Superior temporal gyrus (tissue), 1 donor: ENCODE measurements around the gene DPYD.

Experiments
- DNase-seq: peaks from one replicate; pipeline ENCODE4 v3.0.0-alpha.2; 2016; ENCODE audit errors: extremely low spot score

Gene DPYD

GRCh38 chr1:97693601-97694000 lies 227.2 kb downstream of the DPYD start:
- no peak for DNase-seq

- DNase-seq, result no peak
Observed at GRCh38 chr1:97691325-97691724, 229.5 kb downstream of the DPYD start.

GRCh38 chr1:97685360-97685759 lies 235.5 kb downstream of the DPYD start:
- no peak for DNase-seq

DNA sequence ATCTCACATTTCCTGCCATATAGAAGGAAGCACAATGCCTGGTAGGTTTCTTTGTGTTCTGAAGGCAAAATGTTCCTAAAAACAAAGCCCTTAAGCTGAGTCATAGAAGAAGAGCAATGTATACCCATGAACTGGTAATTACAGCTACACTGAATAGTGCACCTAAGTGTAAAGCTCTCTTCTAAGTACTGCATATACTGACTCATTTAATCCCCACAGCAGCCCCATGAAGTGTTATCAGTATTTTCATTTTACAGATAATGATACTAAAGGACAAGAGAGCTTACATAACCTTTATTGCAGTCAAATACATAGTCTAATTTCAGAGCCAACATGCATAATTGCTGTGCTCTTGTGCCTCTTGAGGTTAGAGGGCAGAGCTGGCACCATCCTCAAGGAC lies 239.9 kb downstream of the DPYD start:
- no peak for DNase-seq

- no peak for DNase-seq
Observed at GRCh38 chr1:97680470-97680869, 240.4 kb downstream of the DPYD start.

DNA sequence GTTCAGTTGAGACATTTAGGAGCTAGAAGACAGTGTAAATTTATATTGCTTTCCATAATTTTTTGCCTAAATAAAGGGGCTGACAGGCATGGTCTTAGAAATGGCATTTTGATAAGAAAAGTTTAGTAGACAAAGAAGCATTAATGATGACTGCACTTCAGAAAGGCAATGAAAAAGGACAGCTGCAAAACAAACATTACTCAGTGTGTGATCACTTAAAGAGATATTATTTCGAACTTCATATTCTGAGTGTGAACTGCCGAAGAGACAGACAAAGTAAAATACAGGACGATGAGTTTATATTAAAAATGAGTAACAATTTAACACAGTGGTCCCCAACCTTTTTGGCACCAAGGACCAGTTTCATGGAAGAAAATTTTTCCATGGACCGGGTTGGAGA lies 243.1 kb downstream of the DPYD start:
- DNase-seq, result no peak

GRCh38 chr1:97674517-97674916 lies 246.3 kb downstream of the DPYD start:
- no peak for DNase-seq

- DNase-seq, result peak; percentile 46
Observed at GRCh38 chr1:97668945-97669344, 251.9 kb downstream of the DPYD start.

GRCh38 chr1:97660431-97661105 lies 260.3 kb downstream of the DPYD start:
- DNase-seq, result no peak

DNA sequence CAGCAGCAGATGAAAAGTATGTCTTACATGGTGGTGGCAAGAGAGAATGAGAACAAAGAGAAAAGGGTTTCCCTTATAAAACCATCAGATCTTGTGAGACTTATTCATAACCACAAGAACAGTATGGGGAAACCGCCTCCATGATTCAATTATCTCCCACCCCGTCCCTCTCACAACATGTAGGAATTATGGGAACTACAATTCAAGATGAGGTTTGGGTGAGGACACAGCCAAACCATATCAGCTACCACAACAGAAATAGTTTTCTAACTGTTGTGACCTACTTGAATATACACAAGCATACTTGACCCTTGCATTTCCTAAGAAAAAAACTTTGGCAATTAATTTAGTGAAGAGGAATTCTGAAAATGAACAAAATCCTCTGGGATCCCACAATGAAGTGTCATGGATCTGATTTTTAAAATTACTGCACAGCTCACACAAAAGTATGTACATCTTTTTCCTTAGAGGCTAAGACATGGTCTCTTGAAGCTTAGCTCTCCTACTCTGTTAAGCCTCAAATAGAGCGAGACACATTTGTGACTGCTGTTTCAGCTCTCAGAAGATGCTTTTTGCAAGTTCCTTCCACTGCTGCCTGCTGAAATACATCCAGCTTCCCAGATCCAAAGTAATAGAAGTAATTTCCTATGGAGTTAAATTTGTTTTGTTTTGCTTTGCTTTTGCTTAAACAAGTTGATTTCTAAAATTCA lies 265.8 kb downstream of the DPYD start:
- no peak for DNase-seq

GRCh38 chr1:97651250-97651649 lies 269.6 kb downstream of the DPYD start:
- peak; percentile 39 for DNase-seq

- no peak for DNase-seq
Observed at GRCh38 chr1:97649591-97649990, 271.2 kb downstream of the DPYD start.

DNA sequence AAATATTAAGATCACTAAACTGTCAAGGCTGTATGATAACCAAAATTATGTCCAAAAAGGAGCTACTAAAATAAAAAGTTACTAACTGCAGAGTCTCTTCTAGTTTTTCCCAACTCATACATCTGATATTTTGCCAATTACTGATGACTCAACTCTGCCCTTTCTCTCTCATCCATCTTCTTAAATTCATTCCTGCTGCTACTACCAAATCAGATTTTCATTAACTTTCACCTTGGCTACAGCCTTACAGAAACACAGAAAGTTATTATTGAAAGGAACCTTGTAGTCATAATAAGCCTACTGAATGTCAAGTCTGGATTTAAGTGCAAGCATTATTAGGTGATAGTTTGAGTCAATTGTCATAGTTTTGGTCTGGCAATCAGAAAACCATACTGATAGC lies 273.1 kb downstream of the DPYD start:
- no peak for DNase-seq

DNA sequence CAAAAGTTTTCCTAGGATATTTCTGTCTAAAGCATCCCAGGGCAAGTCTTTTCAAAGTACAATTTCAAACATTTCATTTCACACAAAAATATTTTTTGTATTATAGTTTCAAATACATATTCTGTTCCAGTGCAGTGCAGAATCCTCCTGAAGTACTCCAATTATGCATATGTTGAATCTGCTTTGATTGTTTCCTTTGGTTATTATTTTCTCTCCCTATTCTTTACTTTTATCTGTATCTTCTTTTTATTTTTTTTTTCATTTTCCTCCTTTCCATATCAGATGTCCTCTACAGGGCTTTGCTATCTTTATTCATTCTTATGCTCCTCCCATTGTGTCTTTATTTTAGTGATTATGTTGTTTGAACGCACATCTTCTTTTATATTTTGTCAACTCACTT lies 274.8 kb downstream of the DPYD start:
- no peak for DNase-seq

GRCh38 chr1:97640677-97641076 lies 280.2 kb downstream of the DPYD start:
- no peak for DNase-seq

- no peak for DNase-seq
Observed at GRCh38 chr1:97636941-97637340, 283.9 kb downstream of the DPYD start.

DNA sequence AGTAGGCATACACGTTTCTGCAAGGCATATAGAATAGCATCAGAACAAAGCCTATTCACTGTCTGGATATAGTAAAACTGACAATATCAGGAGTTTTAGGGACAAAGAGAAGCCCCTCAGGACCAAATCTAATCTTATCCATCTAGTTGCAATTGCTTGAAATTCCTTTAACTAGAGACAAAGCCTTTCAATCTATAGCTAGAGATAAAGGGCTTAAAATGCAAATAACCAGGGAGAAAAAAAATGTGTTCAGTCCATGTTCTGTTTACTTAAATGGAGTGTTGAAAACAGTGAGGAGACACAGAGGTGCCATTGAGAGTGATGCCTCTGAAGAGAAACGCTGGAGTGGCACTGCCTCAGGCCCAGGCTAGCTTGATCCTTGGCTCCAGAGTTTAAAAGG lies 286.1 kb downstream of the DPYD start:
- no peak for DNase-seq

DNA sequence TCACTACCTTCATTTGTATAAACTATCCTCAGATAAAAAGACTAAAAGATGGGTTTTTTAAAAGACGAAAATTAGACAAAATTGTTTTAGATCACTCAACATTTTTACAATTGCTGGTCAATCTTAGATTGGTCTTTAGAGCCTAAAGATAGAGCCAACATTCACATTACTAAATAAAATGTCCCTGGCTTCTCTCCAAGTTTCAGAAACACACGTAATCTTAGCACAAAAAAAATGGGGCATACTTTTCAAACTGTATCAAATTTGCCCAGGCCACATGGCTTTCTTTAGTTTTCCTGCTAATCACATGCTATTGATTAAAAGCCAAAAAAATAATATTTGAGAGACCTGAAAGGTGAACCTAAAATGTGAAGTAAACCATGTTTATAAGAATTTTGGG lies 288.1 kb downstream of the DPYD start:
- DNase-seq, result no peak

- no peak for DNase-seq
Observed at GRCh38 chr1:97632075-97632474, 288.8 kb downstream of the DPYD start.

GRCh38 chr1:97630948-97631347 lies 289.9 kb downstream of the DPYD start:
- peak; percentile 48 for DNase-seq

- no peak for DNase-seq
Observed at GRCh38 chr1:97630281-97630680, 290.6 kb downstream of the DPYD start.

DNA sequence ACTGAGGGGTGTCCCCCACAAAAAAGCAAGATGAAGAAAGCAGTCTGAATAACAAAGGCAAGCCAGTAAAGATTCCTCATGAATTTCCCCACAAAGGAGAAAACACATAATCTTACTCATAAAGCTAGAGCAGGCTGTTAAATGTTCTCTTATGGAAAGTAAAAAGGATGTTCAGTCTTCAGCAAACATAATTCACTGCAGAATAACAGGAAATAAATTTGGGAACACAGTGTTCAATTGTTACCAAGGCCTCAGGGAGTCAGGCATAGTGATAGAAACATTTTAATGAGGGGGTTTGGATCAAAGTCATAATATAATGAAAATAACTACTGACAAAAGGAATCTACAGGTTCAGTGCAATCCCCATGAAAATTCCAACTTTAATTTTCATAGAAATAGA lies 297.6 kb downstream of the DPYD start:
- no peak for DNase-seq

GRCh38 chr1:97621955-97622354 lies 298.9 kb downstream of the DPYD start:
- DNase-seq, result no peak

GRCh38 chr1:97619706-97620105 lies 301.1 kb downstream of the DPYD start:
- no peak for DNase-seq
